GM12878 (cell line): ENCODE measurements around the gene FHL1. TPM values are rescaled to one million over a fixed set of nuclear protein-coding genes. Genes with fewer than 3 reads are reported as not detected.

Source experiments
- ATAC-seq: fragments of 200-7000 bp; cut with Tn5 transposase; 3 replicates; pipeline ENCODE4 v1.9.1; 2020; ENCODE audit warnings: mild to moderate bottlenecking, moderate library complexity
- BruUV-seq: library from RNA; stranded (reverse); fragments of 400-500 nt; replicated peaks from 2 replicates; lab custom pipeline; 2021; lab: Mats Ljungman, UMichigan
- CTCF ChIA-PET: fragments of 300-600 bp; sonication (Branson Sonifier 250); formaldehyde crosslinking; extraction: SDS; loops from one replicate; lab custom pipeline; 2021; ENCODE audit warnings: inconsistent platforms; lab: Yijun Ruan, JAX
- POLR2A ChIA-PET: fragments of 350-600 bp; formaldehyde crosslinking; extraction: SDS; loops from one replicate; lab custom pipeline; 2021; ENCODE audit warnings: inconsistent platforms; lab: Charles Lee
- RAD21 ChIA-PET: fragments of 300-600 bp; sonication (Branson Sonifier 250); formaldehyde crosslinking; loops from one replicate; lab custom pipeline; 2023; ENCODE audit warnings: antibody characterized with exemption; ENCODE audit not compliant: unreplicated experiment; lab: Charles Lee
- SMC1A ChIA-PET: fragments of 300-600 bp; sonication (Branson Sonifier 250); formaldehyde crosslinking; loops from one replicate; lab custom pipeline; 2023; ENCODE audit not compliant: unreplicated experiment, uncharacterized antibody; lab: Charles Lee
- DNase-seq: peaks from one replicate; pipeline ENCODE4 v3.0.0-alpha.2; 2011; ENCODE audit warnings: low read depth, low spot score
- FAIRE-seq: peaks from 3 replicates; lab custom pipeline; 2011; peaks lifted over from hg19 to GRCh38; lab: Jason Lieb, UNC
- H2AFZ ChIP-seq: 2 replicates; pipeline ENCODE4 v1.6.0; 2011; ENCODE audit warnings: low read depth, low read length, control low read depth; ENCODE audit not compliant: control insufficient read depth
- H3K27ac ChIP-seq: 2 replicates; pipeline ENCODE4 v1.5.1; 2011; ENCODE audit warnings: control low read depth; ENCODE audit not compliant: control insufficient read depth, insufficient read depth
- H3K27me3 ChIP-seq, 2 experiments: replicated peaks in 1 of 2; 2 replicates each; pipeline versions ENCODE4 v1.6.0 to v1.6.1; 2011; ENCODE audit warnings: low read length in 1 of 2; ENCODE audit not compliant: control insufficient read depth in 2 of 2, insufficient read depth in 2 of 2
- H3K36me3 ChIP-seq, 2 experiments: 2 replicates each; pipeline ENCODE4 v1.5.1; 2011; ENCODE audit warnings: low read length in 1 of 2; ENCODE audit not compliant: control insufficient read depth in 2 of 2, insufficient read depth in 2 of 2
- H3K4me1 ChIP-seq: 2 replicates; pipeline ENCODE4 v1.6.1; 2011; ENCODE audit warnings: mild to moderate bottlenecking, low read length, moderate library complexity, mixed read lengths; ENCODE audit not compliant: control insufficient read depth, insufficient read depth
- H3K4me2 ChIP-seq: 2 replicates; pipeline ENCODE4 v1.6.0; 2011; ENCODE audit warnings: control low read depth; ENCODE audit not compliant: control insufficient read depth, insufficient read depth
- H3K4me3 ChIP-seq: fragments of 200-600 bp; sonication (generic); 2 replicates; pipeline ENCODE4 v1.5.1; 2016
- H3K79me2 ChIP-seq: 2 replicates; pipeline ENCODE4 v1.6.0; 2011; ENCODE audit warnings: low read length; ENCODE audit not compliant: control insufficient read depth, insufficient read depth
- H3K9ac ChIP-seq: 2 replicates; pipeline ENCODE4 v1.8.0; 2011; ENCODE audit warnings: low read length, control low read depth, mixed read lengths; ENCODE audit not compliant: control insufficient read depth, insufficient read depth
- H3K9me3 ChIP-seq: replicated peaks from 3 replicates; pipeline ENCODE4 v1.5.1; 2011; ENCODE audit warnings: mild to moderate bottlenecking, low read length; ENCODE audit not compliant: control insufficient read depth, insufficient read depth
- H4K20me1 ChIP-seq: 2 replicates; pipeline ENCODE4 v1.6.0; 2011; ENCODE audit not compliant: control insufficient read depth, insufficient read depth
- BACH1 ChIP-seq: fragments of 450-650 bp; IDR thresholded peaks from 2 replicates; pipeline ENCODE4 v1.6.1; 2017; ENCODE audit warnings: mild to moderate bottlenecking, borderline replicate concordance
- CREB1 ChIP-seq: IDR thresholded peaks from 2 replicates; pipeline ENCODE4 v1.6.1; 2012; ENCODE audit warnings: low read depth, mild to moderate bottlenecking, inconsistent platforms
- CTCF ChIP-seq, 3 experiments: IDR thresholded peaks in 2 of 3; conservative IDR thresholded peaks in 1 of 3; 2 replicates each; pipeline ENCODE4 v1.5.1; 2011; ENCODE audit warnings: low read depth in 3 of 3, low read length in 3 of 3, mild to moderate bottlenecking in 3 of 3, control low read depth in 2 of 3, moderate library complexity in 2 of 3, inconsistent platforms in 1 of 3, mixed read lengths in 1 of 3; ENCODE audit not compliant: control insufficient read depth in 2 of 3, insufficient read depth in 1 of 3; ENCODE audit errors: extremely low read depth in 1 of 3
- FOXK2 ChIP-seq: fragments of 450-650 bp; IDR thresholded peaks from 2 replicates; pipeline ENCODE4 v1.6.1; 2017; ENCODE audit warnings: mild to moderate bottlenecking, moderate library complexity
- KDM1A ChIP-seq: fragments of 200-600 bp; sonication (generic); IDR thresholded peaks from 2 replicates; pipeline ENCODE4 v1.6.1; 2016; ENCODE audit warnings: borderline replicate concordance
- POLR2AphosphoS5 ChIP-seq: IDR thresholded peaks from 2 replicates; pipeline ENCODE4 v1.6.1; 2011; ENCODE audit warnings: mild to moderate bottlenecking, low read length, inconsistent platforms
- RAD21 ChIP-seq: IDR thresholded peaks from 2 replicates; pipeline ENCODE4 v1.6.1; 2011; ENCODE audit warnings: mild to moderate bottlenecking, low read depth, low read length, moderate library complexity; ENCODE audit not compliant: insufficient read depth
- RBBP5 ChIP-seq: fragments of 200-600 bp; sonication (generic); conservative IDR thresholded peaks from 2 replicates; pipeline ENCODE4 v1.6.1; 2016
- SKIL ChIP-seq: fragments of 450-650 bp; IDR thresholded peaks from 2 replicates; pipeline ENCODE4 v1.6.1; 2017; ENCODE audit warnings: mild to moderate bottlenecking, low read depth, inconsistent platforms; ENCODE audit not compliant: poor library complexity, severe bottlenecking
- ZBTB33 ChIP-seq: fragments of 450-650 bp; IDR thresholded peaks from 2 replicates; pipeline ENCODE4 v1.6.1; 2017; ENCODE audit warnings: mild to moderate bottlenecking
- ZNF592 ChIP-seq: fragments of 450-650 bp; IDR thresholded peaks from 2 replicates; pipeline ENCODE4 v1.6.1; 2017; ENCODE audit warnings: mild to moderate bottlenecking, moderate library complexity
- WGBS: methylation state at CpG from one replicate; pipeline ENCODE4 v1.1.6; 2016; ENCODE audit warnings: low lambda C conversion rate; ENCODE audit not compliant: insufficient replicate concordance, insufficient coverage; ENCODE audit errors: missing lambda C conversion rate; 5-methylcytosine and 5-hydroxymethylcytosine counted together
- in situ Hi-C: fragments of 300-500 bp; cut with MboI; formaldehyde crosslinking; loops from 9 replicates; pipeline ENCODE4 v1.14.3; 2018; ENCODE audit warnings: mixed read lengths
- intact Hi-C: fragments of 100-400 bp; cut with micrococcal nuclease; formaldehyde crosslinking; loops from one replicate; pipeline ENCODE4 v1.14.2; 2022; ENCODE audit not compliant: unreplicated experiment
- polyA plus RNA-seq, 11 experiments: library from polyadenylated mRNA; depleted of rRNA in 4 of 11; unstranded in 6 of 11; stranded (reverse) in 5 of 11; fragments of >200 nt; fragmentation: Nextera tagmentation in 4 of 11; fragmentation: Illumina TruSeq in 1 of 11; extraction: Ambion mirVana in 4 of 11; extraction: Trizol in 1 of 11; gene quantifications; 1 replicate in 1 of 11; 2 replicates in 10 of 11; pipeline versions ENCODE4 v1.2.1 to v1.2.3, GENCODE V29; 2011 to 2016; ENCODE audit warnings: inconsistent platforms in 2 of 11, missing spikeins in 2 of 11, low read depth in 1 of 11
- total RNA-seq, 4 experiments: library from RNA; depleted of rRNA in 3 of 4; stranded (reverse); fragments of >200 nt in 3 of 4; fragmentation: Illumina TruSeq in 1 of 4; extraction: Trizol in 1 of 4; gene quantifications; 2 replicates each; pipeline versions ENCODE4 v1.2.1 to v1.2.3, GENCODE V29; 2013 to 2021

Gene FHL1
- total and polyA plus RNA-seq, 10 of the 15 experiments (the other 5 are each of a cell fraction or from before 2014, with no cell fraction given) = 0.13 to 0.59 (median 0.34) TPM; not detected in 1

- no peak for TF ChIP-seq ZNF592
- TF ChIP-seq, all 136 proteins: peak for 0
These were observed 18.1 kb downstream of the FHL1 start (continued) for GRCh38 chrX:136165406-136165805.

- in situ Hi-C loops (no loop called here), intact Hi-C loops (no loop called here)
- Histone ChIP-seq H3K36me3 (no peaks in the 10 kb centered on the region), H3K79me2 (no peaks in the 10 kb centered on the region), H3K9me3 (no peaks in the 10 kb centered on the region), H3K9ac (no peak overlapping the region), H4K20me1 (no peaks in the 10 kb centered on the region), H3K4me2 (no peak overlapping the region), H3K4me1 (no peaks in the 10 kb centered on the region), H3K27me3 (no peaks in the 10 kb centered on the region; a peak in 1 of 4 replicates), H3K27ac (no peak overlapping the region), H2AFZ (no peak overlapping the region), H3K4me3 (no peak overlapping the region)
- SMC1A ChIA-PET = interaction anchor here (1.2 kb wide), 1 partner anchor 87 kb away, joined by 3 read pairs; no protein-coding TSS in a partner anchor
- 41% methylated on average over 8 of the region's 8 CpGs for WGBS
- no TSS peak for BruUV-seq
- no peak for DNase-seq
- POLR2A ChIA-PET = no interaction called here
- no peak for FAIRE-seq
- CTCF ChIA-PET = interaction anchor here (2.0 to 2.7 kb wide), 2 partner anchors 102 to 138 kb away, joined by 9 to 12 read pairs; no protein-coding TSS in a partner anchor
- no peak for ATAC-seq
- no peak for TF ChIP-seq BACH1
- no peak for TF ChIP-seq POLR2AphosphoS5
- no peak for TF ChIP-seq SKIL
- TF ChIP-seq KDM1A = no peak
- TF ChIP-seq ZBTB33 = no peak
- TF ChIP-seq FOXK2 = no peak
- peak; percentile 52 for TF ChIP-seq RAD21
- no peak for TF ChIP-seq CREB1
- TF ChIP-seq RBBP5 = no peak
- TF ChIP-seq CTCF (IDR thresholded peaks at IDR 0.05 in 2 of 3, conservative IDR thresholded peaks at IDR 0.05 in 1 of 3; ENCODE audit: control insufficient read depth in 2 of 3, extremely low read depth in 1 of 3, insufficient read depth in 1 of 3, low read depth in 3 of 3, low read length in 3 of 3) = peak in 2 of 3 experiments; percentile 6 to 38; a peak in 3 of 6 replicates
- RAD21 ChIA-PET = interaction anchor here (0.8 to 1.7 kb wide), 5 partner anchors 105 to 451 kb away, joined by 3 to 8 read pairs (median 3); no protein-coding TSS in a partner anchor
These were observed 19.0 kb downstream of the FHL1 start for GRCh38 chrX:136166221-136166855.
